Measurements from ENCODE around the gene PNPO.

GRCh38 chr17:47957591-47958490 lies 16.5 kb downstream of the PNPO start, which contains the start of gene PRR15L:
- TF ChIP-seq EP300 (IDR thresholded peaks at IDR 0.05; ENCODE audit: borderline replicate concordance in 1 of 2, low read depth in 1 of 2, low read length in 1 of 2) (no peak), CTCF (IDR thresholded peaks at IDR 0.05) (no peak), TCF12 (IDR thresholded peaks at IDR 0.05) (no peak), TEAD4 (IDR thresholded peaks at IDR 0.05; ENCODE audit: borderline replicate concordance, insufficient read depth) (no peak), REST (IDR thresholded peaks at IDR 0.05; ENCODE audit: low read depth, low read length) (no peak), MEF2A (IDR thresholded peaks at IDR 0.05; ENCODE audit: borderline replicate concordance, low read depth) (no peak), JUND (IDR thresholded peaks at IDR 0.05) (no peak)
